HepG2 (cell line): ENCODE data around the gene AKR1A1. TPM values are rescaled to one million over a fixed set of nuclear protein-coding genes. Genes with fewer than 3 reads are reported as not detected.
"Not testable (repeated sequence)": the region's sequence is repeated elsewhere in the genome, so short reads cannot be mapped to it uniquely, and the experiment has no call there.

Experiments used
- ATAC-seq: fragments of 200-7000 bp; cut with Tn5 transposase; 3 replicates; pipeline ENCODE4 v1.9.1; 2020; ENCODE audit warnings: mild to moderate bottlenecking, moderate library complexity
- BruUV-seq: library from RNA; stranded (reverse); fragments of 400-500 nt; replicated peaks from 2 replicates; lab custom pipeline; 2021; lab: Mats Ljungman, UMichigan
- CTCF ChIA-PET: fragments of 300-600 bp; formaldehyde crosslinking; extraction: SDS; loops from one replicate; lab custom pipeline; 2021; ENCODE audit warnings: low total read pairs, inconsistent platforms, low intra/inter-chr PET ratio; lab: Yijun Ruan, JAX
- POLR2A ChIA-PET: fragments of 350-600 bp; sonication (Branson Sonifier 250); formaldehyde crosslinking; loops from one replicate; lab custom pipeline; 2020; ENCODE audit warnings: antibody characterized with exemption, inconsistent platforms; lab: Yijun Ruan, JAX
- DNase-seq: peaks from one replicate; pipeline ENCODE4 v3.0.0-alpha.2; 2015; ENCODE audit warnings: low spot score
- FAIRE-seq: peaks from 3 replicates; lab custom pipeline; 2011; peaks lifted over from hg19 to GRCh38; lab: Jason Lieb, UNC
- H2AFZ ChIP-seq: one replicate; pipeline ENCODE4 v1.6.1; 2011; ENCODE audit warnings: low read length, inconsistent platforms
- H3K27ac ChIP-seq: fragments of 300-600 bp; 3 replicates; pipeline ENCODE4 v1.8.0; 2011; ENCODE audit warnings: mixed run types, mild to moderate bottlenecking, mixed read lengths, low read length, inconsistent platforms; ENCODE audit not compliant: insufficient read depth; ENCODE audit errors: extremely low read length
- H3K27me3 ChIP-seq, 2 experiments: fragments of 200-600 bp in 1 of 2; 2 replicates in 1 of 2; 3 replicates in 1 of 2; pipeline versions ENCODE4 v1.6.0 to v1.8.0; 2011; ENCODE audit warnings: low read length in 2 of 2, mild to moderate bottlenecking in 2 of 2, moderate library complexity in 2 of 2, inconsistent platforms in 1 of 2; ENCODE audit not compliant: insufficient read depth in 2 of 2, control insufficient read depth in 1 of 2
- H3K36me3 ChIP-seq, 2 experiments: fragments of 200-600 bp in 1 of 2; replicated peaks in 1 of 2; 2 replicates in 1 of 2; 3 replicates in 1 of 2; pipeline versions ENCODE4 v1.5.1 to v1.8.0; 2011; ENCODE audit warnings: low read length in 2 of 2, inconsistent platforms in 1 of 2; ENCODE audit not compliant: insufficient read depth in 2 of 2, control insufficient read depth in 1 of 2
- H3K4me1 ChIP-seq: 2 replicates; pipeline ENCODE4 v1.5.1; 2012; ENCODE audit warnings: low read length, inconsistent platforms; ENCODE audit not compliant: insufficient read depth
- H3K4me2 ChIP-seq: 2 replicates; pipeline ENCODE4 v1.6.0; 2011; ENCODE audit warnings: low read depth, low read length, inconsistent platforms
- H3K4me3 ChIP-seq, 3 experiments: fragments of 200-600 bp in 1 of 3; sonication (generic), shearing (Covaris generic) in 1 of 3; replicated peaks in 1 of 3; 2 replicates each; pipeline ENCODE4 v1.5.1; 2011 to 2016; ENCODE audit warnings: low read length in 3 of 3, inconsistent platforms in 2 of 3, low read depth in 2 of 3, mild to moderate bottlenecking in 2 of 3, control low read depth in 1 of 3, mixed read lengths in 1 of 3; ENCODE audit not compliant: insufficient read depth in 1 of 3
- H3K79me2 ChIP-seq: one replicate; pipeline ENCODE4 v1.6.1; 2011; ENCODE audit warnings: low read length, inconsistent platforms; ENCODE audit not compliant: insufficient read depth
- H3K9ac ChIP-seq: 2 replicates; pipeline ENCODE4 v1.6.0; 2011; ENCODE audit warnings: mild to moderate bottlenecking, low read depth, low read length, inconsistent platforms; ENCODE audit not compliant: insufficient read depth
- H3K9me3 ChIP-seq: 2 replicates; pipeline ENCODE4 v1.5.1; 2012; ENCODE audit warnings: mild to moderate bottlenecking, low read length
- H4K20me1 ChIP-seq: 2 replicates; pipeline ENCODE4 v1.6.0; 2011; ENCODE audit warnings: inconsistent platforms, mild to moderate bottlenecking, low read length, moderate library complexity; ENCODE audit not compliant: insufficient read depth
- ADNP ChIP-seq: sonication (generic); formaldehyde crosslinking; IDR thresholded peaks from 2 replicates; pipeline ENCODE4 v1.4.0; 2020; ENCODE audit warnings: missing genetic modification reagents
- CEBPG ChIP-seq: IDR thresholded peaks from 2 replicates; pipeline ENCODE4 v1.6.1; 2016
- HNRNPK ChIP-seq: fragments of 200-400 bp; formaldehyde crosslinking; IDR thresholded peaks from 2 replicates; pipeline ENCODE4 v1.6.1; 2018; ENCODE audit warnings: low read length, low read depth, moderate library complexity, mild to moderate bottlenecking; ENCODE audit not compliant: poor library complexity, severe bottlenecking
- MATR3 ChIP-seq: sonication (generic); formaldehyde crosslinking; IDR thresholded peaks from 2 replicates; pipeline ENCODE4 v1.4.0; 2020; ENCODE audit warnings: missing genetic modification reagents
- POLR2A ChIP-seq, 2 experiments: IDR thresholded peaks; 2 replicates each; pipeline ENCODE4 v1.6.1; 2011; ENCODE audit warnings: low read depth in 2 of 2, low read length in 2 of 2, mild to moderate bottlenecking in 1 of 2, moderate library complexity in 1 of 2; ENCODE audit not compliant: insufficient read depth in 1 of 2
- RORA ChIP-seq: sonication (generic); formaldehyde crosslinking; IDR thresholded peaks from 2 replicates; pipeline ENCODE4 v1.5.0; 2020; ENCODE audit warnings: mild to moderate bottlenecking, missing genetic modification reagents, moderate library complexity
- SETDB1 ChIP-seq: sonication (generic); formaldehyde crosslinking; IDR thresholded peaks from 2 replicates; pipeline ENCODE4 v1.5.1; 2020; ENCODE audit warnings: missing genetic modification reagents, mild to moderate bottlenecking, borderline replicate concordance
- TCF7 ChIP-seq: sonication (generic); IDR thresholded peaks from 2 replicates; pipeline ENCODE4 v1.6.1; 2016; ENCODE audit warnings: antibody characterized with exemption, low read depth
- ZFP90 ChIP-seq: sonication (generic); formaldehyde crosslinking; IDR thresholded peaks from 2 replicates; pipeline ENCODE4 v1.8.0; 2022; ENCODE audit warnings: missing genetic modification reagents, mild to moderate bottlenecking, inconsistent platforms, borderline replicate concordance
- ZNF256 ChIP-seq: sonication (generic); formaldehyde crosslinking; conservative IDR thresholded peaks from 2 replicates; pipeline ENCODE4 v1.4.0; 2020; ENCODE audit warnings: missing genetic modification reagents
- ZNF550 ChIP-seq: sonication (generic); formaldehyde crosslinking; IDR thresholded peaks from 2 replicates; pipeline ENCODE4 v1.4.0; 2020; ENCODE audit warnings: mild to moderate bottlenecking, missing genetic modification reagents, borderline replicate concordance
- WGBS: methylation state at CpG from one replicate; pipeline ENCODE4 v1.1.6; 2017; ENCODE audit warnings: low lambda C conversion rate; 5-methylcytosine and 5-hydroxymethylcytosine counted together
- in situ Hi-C: cut with HindIII; loops from 2 replicates; pipeline ENCODE4 v1.10.0; 2017; ENCODE audit warnings: low pct_unique_long_range_greater_than_20kb; ENCODE audit not compliant: extremely low pct_ligation_motif_present
- intact Hi-C: fragments of 100-400 bp; cut with micrococcal nuclease; formaldehyde crosslinking; loops from one replicate; pipeline ENCODE4 v1.10.0; 2022; ENCODE audit not compliant: unreplicated experiment
- polyA plus RNA-seq, 8 experiments: library from polyadenylated mRNA; depleted of rRNA in 3 of 8; stranded (reverse) in 7 of 8; unstranded in 1 of 8; fragments of >200 nt; fragmentation: Illumina TruSeq in 4 of 8; extraction: Trizol in 4 of 8; gene quantifications; 2 replicates each; pipeline versions ENCODE4 v1.2.1 to v1.2.3, GENCODE V29; 2011 to 2016; ENCODE audit warnings: low read depth in 4 of 8, missing spikeins in 1 of 8, mixed read lengths in 1 of 8; ENCODE audit not compliant: insufficient read depth in 1 of 8
- total RNA-seq, 5 experiments: library from RNA; depleted of rRNA; stranded (reverse); fragments of >200 nt; fragmentation: Illumina TruSeq; extraction: Trizol; gene quantifications; 2 replicates each; pipeline ENCODE4 v1.2.3, GENCODE V29; 2016; ENCODE audit warnings: low read depth in 1 of 5
- TF ChIP-seq, protein P1 (sequence below): IDR thresholded peaks from 2 replicates; pipeline ENCODE4 v1.6.1; 2016; ENCODE audit warnings: missing biosample characterization, missing genetic modification reagents, low read depth
- TF ChIP-seq, protein P2 (sequence below): sonication (generic); formaldehyde crosslinking; IDR thresholded peaks from 2 replicates; pipeline ENCODE4 v1.4.0; 2020; ENCODE audit warnings: mild to moderate bottlenecking, missing genetic modification reagents, borderline replicate concordance

The AKR1A1 gene
- total and polyA plus RNA-seq, 2 of the 13 experiments (the other 11 are each of a cell fraction or from before 2014, with no cell fraction given) = 181 to 217 TPM

DNA sequence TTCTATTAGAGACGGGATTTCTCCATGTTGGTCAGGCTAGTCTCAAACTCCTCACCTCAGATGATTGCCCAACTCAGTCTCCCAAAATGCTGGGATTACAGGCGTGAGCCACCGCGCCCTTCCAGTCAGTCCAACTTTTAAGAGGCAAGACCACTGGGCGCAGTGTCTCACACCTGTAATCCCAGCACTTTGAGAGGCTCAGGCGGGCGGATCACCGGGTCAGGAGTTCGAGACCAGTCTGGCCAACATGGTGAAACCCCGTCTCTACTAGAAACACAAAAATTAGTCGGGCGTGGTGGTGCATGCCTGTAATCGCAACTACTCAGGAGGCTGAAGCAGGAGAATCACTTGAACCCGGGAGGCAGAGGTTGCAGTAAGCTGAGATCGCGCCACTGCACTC lies 30.9 kb upstream of the AKR1A1 start:
- H3K4me2 ChIP-seq = peak overlapping the region; percentile 77

DNA sequence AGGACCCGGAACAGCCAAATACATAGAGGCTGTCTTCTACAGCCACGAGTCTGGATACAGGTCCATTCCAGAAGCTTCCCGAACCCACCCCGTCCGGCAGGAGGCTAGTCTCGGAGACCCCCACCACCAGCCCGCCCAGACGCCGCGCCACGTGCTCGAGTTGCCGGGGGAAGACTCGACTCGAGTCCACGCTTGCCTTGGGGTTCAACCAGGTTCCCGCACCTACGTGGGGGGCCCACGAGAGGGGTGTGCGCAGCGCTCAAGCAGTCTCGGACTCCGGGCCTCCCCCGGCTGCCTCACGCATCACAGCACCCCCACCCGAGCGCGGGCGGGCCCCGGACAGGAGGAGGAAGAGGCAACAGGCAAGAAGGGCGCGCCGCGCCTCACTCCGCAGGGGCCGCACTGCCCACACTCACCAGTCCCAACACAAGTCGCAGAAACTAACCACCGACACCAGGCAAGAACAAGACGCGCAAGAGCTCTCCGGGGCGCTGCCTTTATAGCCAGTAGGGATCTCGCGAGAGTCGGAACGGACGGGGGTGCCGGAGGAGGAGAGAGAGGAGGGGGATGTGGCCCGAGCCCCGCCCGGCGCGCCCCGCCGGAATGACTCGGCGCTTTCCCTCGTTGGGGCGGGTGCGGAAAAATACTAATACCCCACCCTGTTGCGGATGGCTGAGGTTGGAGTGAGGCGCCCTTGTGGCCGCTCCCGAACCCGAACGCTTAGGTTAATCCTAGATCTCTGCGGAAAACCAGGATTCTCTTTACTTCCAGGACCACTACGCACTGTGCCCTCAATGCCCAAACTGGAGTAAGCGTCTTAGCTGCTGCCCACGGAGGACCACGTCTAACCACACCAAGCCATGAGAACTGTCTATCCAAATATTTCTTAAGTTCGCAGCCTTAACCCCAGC lies 29.0 kb upstream of the AKR1A1 start, which contains the start of gene PRDX1:
Gene PRDX1, minus strand, starts transcription at position 472 of the 911 bp plus-strand sequence. CDS start 2,841 bp downstream, outside the sequence.
- peaks cover 2 to 17% of the 10 kb centered on the region in 2 experiments; a peak in 4 of 5 replicates for H3K36me3 ChIP-seq
- intact Hi-C loops = loop anchor here (1.0 kb wide), 1 partner anchor 24 kb away; no protein-coding TSS in a partner anchor
- BruUV-seq = TSS peak; percentile 73
- peaks cover 72% of the 10 kb centered on the region for H3K4me1 ChIP-seq
- H2AFZ ChIP-seq = no peak within 1 kb of the TSS
- peak; percentile 8 for FAIRE-seq
- ATAC-seq = peak; percentile 82
- 2% methylated on average over 8 of the region's 72 CpGs for WGBS
- POLR2A ChIA-PET = interaction anchor here (0.6 to 13.3 kb wide), 32 partner anchors 9 to 800 kb away, joined by 3 to 690 read pairs (median 4); partner anchors contain the start of genes AKR1A1, CCDC163, GPBP1L1 and HECTD3
- peak within 1 kb of the TSS; percentile 100 for H3K27ac ChIP-seq
- peaks cover 36% of the 10 kb centered on the region for H4K20me1 ChIP-seq
- H3K4me2 ChIP-seq = peak within 1 kb of the TSS; percentile 98
- CTCF ChIA-PET = no interaction called here
- H3K27me3 ChIP-seq = no peaks in the 10 kb centered on the region; a peak in 1 of 5 replicates
- H3K9me3 ChIP-seq = no peaks in the 10 kb centered on the region
- H3K79me2 ChIP-seq = peaks cover 50% of the 10 kb centered on the region
- peak within 1 kb of the TSS; percentile 95 to 99 (median 96) for H3K4me3 ChIP-seq
- in situ Hi-C loops = no loop called here
- peak within 1 kb of the TSS; percentile 100 for H3K9ac ChIP-seq
- DNase-seq = peak; percentile 94
- peak; percentile 35; the same call in 1 of the 2 replicates for TF ChIP-seq SETDB1 (CRISPR knock-in tag)
- no peak for TF ChIP-seq RORA (CRISPR knock-in tag)
- TF ChIP-seq POLR2A (IDR thresholded peaks at IDR 0.05; ENCODE audit: insufficient read depth in 1 of 2, low read depth in 2 of 2, low read length in 2 of 2) = peak; percentile 99 to 100
- TF ChIP-seq TCF7 = no peak
- no peak for TF ChIP-seq ADNP (CRISPR knock-in tag)
- TF ChIP-seq, protein P1, sequence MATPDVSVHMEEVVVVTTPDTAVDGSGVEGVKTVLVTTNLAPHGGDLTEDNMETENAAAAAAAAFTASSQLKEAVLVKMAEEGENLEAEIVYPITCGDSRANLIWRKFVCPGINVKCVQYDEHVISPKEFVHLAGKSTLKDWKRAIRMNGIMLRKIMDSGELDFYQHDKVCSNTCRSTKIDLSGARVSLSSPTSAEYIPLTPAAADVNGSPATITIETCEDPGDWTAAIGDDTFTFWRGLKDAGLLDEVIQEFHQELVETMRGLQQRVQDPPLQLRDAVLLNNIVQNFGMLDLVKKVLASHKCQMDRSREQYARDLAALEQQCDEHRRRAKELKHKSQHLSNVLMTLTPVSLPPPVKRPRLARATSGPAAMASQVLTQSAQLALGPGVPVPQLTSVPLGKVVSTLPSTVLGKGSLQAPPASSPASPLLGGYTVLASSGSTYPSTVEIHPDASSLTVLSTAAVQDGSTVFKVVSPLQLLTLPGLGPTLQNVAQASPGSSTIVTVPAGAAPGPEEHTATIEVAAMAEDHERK (CRISPR knock-in tag) = peak; percentile 72
- peak; percentile 52 for TF ChIP-seq HNRNPK
- TF ChIP-seq, protein P2, sequence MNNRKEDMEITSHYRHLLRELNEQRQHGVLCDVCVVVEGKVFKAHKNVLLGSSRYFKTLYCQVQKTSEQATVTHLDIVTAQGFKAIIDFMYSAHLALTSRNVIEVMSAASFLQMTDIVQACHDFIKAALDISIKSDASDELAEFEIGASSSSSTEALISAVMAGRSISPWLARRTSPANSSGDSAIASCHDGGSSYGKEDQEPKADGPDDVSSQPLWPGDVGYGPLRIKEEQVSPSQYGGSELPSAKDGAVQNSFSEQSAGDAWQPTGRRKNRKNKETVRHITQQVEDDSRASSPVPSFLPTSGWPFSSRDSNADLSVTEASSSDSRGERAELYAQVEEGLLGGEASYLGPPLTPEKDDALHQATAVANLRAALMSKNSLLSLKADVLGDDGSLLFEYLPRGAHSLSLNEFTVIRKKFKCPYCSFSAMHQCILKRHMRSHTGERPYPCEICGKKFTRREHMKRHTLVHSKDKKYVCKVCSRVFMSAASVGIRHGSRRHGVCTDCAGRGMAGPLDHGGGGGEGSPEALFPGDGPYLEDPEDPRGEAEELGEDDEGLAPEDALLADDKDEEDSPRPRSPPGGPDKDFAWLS (CRISPR knock-in tag) = no peak
- TF ChIP-seq ZFP90 (CRISPR knock-in tag) = peak; percentile 94
- TF ChIP-seq ZNF550 (CRISPR knock-in tag) = 0 out of 2 replicates have a peak, but pooled peaks have one; percentile 7
- TF ChIP-seq ZNF256 (CRISPR knock-in tag) = no peak
- TF ChIP-seq MATR3 (CRISPR knock-in tag) = no peak

More for the DNA sequence above, 30.9 kb upstream of the AKR1A1 start:
- H3K27ac ChIP-seq = peak overlapping the region; percentile 56
- BruUV-seq, DNase-seq, H3K9me3 ChIP-seq, H2AFZ ChIP-seq, in situ Hi-C loops, CTCF ChIA-PET, H3K27me3 ChIP-seq, ATAC-seq, FAIRE-seq, intact Hi-C loops: not testable (repeated sequence)
- peak overlapping the region; percentile 100 for H3K9ac ChIP-seq
- TF ChIP-seq CEBPG = peak; percentile 25; the same call in 1 of the 2 replicates
- H3K4me3 ChIP-seq = peak overlapping the region; percentile 95 to 99 (median 96)
- peaks cover 52% of the 10 kb centered on the region for H4K20me1 ChIP-seq
- peaks cover 13 to 34% of the 10 kb centered on the region in 2 experiments for H3K36me3 ChIP-seq
- POLR2A ChIA-PET = interaction anchor here (0.7 to 13.3 kb wide), 7 partner anchors 9 to 693 kb away, joined by 4 to 690 read pairs (median 79); partner anchors contain the start of genes AKR1A1, CCDC163, MMACHC and NASP
- peaks cover 72% of the 10 kb centered on the region for H3K4me1 ChIP-seq
- 12% methylated on average over 13 of the region's 16 CpGs for WGBS
- H3K79me2 ChIP-seq = peaks cover 65% of the 10 kb centered on the region
